HG03520 (cell line): Measurements from ENCODE around the gene UBP1.
A peak's percentile ranks its signal among the peaks of the same experiment; 100 is the strongest.

Experiments used
- ATAC-seq: cut with Tn5 transposase; IDR thresholded peaks from one replicate; pipeline ENCODE4 v1.9.1; 2021; ENCODE audit warnings: mild to moderate bottlenecking, moderate library complexity; ENCODE audit not compliant: unreplicated experiment

UBP1 gene

DNA sequence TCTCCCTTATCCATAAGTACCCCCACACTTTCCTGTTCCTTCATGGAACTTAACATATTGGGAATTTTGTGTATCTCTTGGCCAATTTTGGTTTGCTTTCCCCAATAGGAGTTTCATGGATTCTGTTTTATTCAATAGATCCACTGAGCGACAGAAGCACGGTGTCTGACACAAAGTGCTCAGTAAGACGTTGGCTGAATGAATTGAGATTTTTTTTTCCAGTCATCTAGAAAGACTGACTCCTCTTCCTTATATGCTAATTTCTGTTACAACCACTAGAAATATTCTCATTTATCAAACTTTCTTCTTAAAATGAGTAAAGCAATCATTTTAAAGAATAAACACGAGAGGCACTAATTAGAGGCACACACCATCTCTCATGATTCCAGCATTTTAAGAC lies 48.1 kb downstream of the UBP1 start:
- ATAC-seq = no peak

DNA sequence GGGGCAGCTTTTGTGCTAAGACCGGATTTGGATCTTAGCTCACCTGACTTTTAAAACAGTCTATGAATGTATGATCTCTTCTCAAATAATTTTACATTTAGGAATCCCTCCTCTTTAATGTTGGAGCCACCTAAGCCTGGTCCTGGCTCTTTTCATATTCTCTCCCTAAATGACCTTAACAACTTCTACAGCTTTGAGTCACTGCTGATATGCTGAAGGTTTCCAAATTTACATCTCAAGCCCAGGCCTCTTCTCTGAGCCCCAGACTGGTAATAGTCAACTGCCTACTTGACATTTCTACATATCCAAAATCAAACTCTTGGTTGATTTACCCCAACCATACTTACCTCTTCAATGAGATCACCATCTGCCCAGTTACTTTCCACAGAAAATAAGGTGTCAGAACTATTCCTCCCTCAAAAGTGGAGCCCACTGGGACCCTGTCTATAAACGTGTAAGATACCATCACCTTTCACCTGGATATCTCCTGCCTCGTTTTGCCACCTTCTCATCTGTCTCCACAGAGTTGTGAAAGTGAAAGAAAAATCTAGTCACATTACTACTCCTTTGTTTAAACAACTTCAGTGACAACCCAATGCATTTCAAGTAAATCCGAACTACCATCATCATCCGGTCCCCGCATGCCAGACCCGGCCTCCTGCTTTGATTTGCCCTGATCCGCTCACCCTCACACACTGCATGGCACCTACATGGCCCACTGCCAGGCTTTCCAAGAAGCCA lies 48.8 kb downstream of the UBP1 start:
- no peak for ATAC-seq

- ATAC-seq = no peak
Measured at GRCh38 chr3:33389908-33390307, 50.3 kb downstream of the UBP1 start.

- ATAC-seq = no peak
Measured at GRCh38 chr3:33388374-33389100, 51.7 kb downstream of the UBP1 start.

GRCh38 chr3:33386631-33387030 lies 53.6 kb downstream of the UBP1 start:
- ATAC-seq = no peak

- ATAC-seq = no peak
Measured at GRCh38 chr3:33385423-33385822, 54.8 kb downstream of the UBP1 start.

DNA sequence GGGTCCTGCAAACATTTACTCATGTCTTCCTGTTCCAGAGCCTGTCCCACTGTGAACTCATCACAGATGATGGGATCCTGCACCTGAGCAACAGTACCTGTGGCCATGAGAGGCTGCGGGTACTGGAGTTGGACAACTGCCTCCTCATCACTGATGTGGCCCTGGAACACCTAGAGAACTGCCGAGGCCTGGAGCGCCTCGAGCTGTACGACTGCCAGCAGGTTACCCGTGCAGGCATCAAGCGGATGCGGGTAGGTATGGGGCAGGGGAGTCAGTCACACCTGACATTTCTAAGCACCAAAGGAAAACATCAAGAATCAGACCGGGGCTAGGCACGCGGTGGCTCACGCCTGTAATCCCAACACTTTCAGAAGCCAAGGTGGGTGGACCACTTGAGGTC lies 56.3 kb downstream of the UBP1 start:
- no peak for ATAC-seq

DNA sequence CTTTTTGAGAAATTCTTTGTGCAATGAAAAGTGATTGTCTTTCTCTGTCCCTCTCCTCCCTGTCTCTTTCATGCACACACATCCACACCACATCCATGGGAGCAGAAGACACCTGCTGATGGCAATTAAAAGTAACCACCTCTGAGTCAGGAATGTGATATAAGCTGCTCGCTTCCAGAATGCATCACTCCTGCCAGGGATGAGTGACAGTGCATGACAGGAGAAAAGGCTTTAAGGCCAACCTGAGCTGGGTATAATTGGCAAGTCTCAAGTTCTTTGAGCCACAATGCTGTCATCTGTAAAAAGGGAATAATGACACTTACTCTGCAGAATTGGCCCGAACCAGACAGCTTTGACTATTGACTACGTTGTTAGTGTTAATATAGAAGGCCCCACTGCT lies 59.6 kb downstream of the UBP1 start:
- no peak for ATAC-seq

DNA sequence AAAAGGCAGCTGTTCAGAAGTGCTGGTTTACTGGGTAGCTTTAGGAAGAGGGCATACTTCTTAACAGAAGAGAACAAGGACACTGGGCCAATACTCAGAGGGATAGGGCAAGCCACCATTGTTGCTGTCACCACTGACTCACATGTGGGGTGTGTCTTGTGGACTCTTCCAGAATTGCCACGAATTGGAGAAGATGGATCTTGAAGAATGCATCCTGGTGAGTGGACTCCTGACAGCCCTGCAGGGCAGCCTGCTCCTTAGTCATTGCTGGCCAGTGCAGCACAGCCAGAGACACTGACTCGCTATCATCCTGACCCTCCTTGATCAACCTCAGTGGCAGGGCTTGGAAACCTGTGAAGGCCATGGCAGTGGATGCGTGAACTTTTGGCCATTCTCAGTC lies 62.3 kb downstream of the UBP1 start:
- ATAC-seq = no peak

- no peak for ATAC-seq
Measured at GRCh38 chr3:33377489-33377888, 62.7 kb downstream of the UBP1 start.

- no peak for ATAC-seq
Measured at GRCh38 chr3:33373082-33373437, 67.1 kb downstream of the UBP1 start.

GRCh38 chr3:33372218-33373081 lies 67.8 kb downstream of the UBP1 start:
- peak; percentile 73 for ATAC-seq

DNA sequence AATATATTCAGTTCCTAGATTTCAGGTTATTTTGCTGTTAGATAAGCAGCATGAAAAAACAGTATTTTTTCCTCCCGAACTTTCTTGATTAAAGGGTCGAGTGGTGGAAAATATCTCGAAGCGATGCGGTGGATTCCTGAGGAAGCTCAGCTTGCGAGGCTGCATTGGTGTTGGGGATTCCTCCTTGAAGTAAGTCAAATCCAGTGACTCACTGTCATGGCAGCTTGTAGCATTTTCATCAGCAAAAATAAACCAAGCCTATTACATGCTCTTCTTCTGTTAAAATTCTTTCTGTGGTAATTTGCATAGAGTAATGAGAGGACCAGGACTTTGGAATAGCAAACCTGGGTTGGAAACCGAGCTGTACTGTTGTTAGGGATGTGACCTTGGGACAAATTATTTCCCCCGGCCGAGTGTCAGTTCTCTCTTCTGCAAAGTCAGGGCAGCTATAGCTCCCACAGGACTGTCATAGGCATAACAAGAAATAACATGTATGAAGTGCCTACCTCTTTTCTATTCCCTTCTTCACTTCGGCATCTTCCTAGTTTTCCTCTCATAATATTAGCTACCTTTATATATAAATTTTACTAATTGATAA lies 75.6 kb downstream of the UBP1 start:
- no peak for ATAC-seq

DNA sequence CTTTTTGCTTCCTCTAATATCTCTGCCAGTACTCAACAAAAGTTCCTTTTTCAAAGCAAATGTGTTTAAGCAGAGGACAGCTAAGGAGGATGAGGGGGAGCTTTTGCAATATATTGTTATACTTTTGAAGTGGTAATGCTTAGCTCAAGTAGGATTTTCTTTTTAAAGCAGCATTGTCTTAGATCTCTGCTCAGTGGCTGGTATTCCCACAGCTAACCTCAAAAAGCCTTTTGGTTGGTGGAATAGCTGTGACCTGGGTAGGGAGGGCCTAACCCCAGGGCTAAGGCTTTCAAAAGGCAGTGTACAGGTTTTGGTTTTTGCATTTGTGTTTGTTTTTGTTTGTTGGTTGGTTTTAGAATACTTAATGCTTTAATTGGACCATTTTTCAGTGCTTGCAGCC lies 76.1 kb downstream of the UBP1 start:
- no peak for ATAC-seq

- ATAC-seq = no peak
Measured at GRCh38 chr3:33363113-33363800, 76.9 kb downstream of the UBP1 start.

DNA sequence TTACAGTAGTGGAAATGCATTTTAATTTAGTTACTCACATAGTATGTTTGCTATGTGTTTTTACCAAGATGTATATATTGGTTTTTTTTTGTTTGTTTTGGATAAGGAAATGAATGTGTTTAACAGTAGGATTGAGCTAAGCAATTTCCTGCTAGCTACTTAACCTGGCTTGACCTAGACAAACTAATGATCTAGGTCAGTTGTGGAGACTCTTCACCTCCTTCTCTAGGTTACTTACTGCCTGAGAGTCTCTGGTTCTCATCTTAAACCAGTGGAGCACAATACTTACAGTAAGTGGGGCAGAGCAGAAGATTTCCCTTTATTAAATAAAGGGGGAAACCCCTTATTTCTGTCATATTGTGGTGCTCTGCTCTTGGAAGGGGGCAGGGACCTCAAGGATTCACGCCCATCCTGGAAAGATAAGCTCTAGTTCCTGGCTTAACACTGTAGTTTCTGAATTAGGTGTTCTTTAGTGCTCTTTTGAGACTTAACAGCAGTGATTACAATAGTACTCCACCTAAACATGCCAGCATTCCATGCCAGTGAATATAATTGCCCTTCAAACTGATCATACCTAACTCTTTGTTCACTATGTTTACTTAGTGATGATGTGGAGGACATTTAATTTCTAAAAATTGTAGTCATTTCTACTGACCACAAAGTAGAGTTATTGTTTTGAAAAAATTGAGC lies 79.9 kb downstream of the UBP1 start:
- ATAC-seq = no peak

- ATAC-seq = no peak
Measured at GRCh38 chr3:33358172-33358781, 81.9 kb downstream of the UBP1 start.

DNA sequence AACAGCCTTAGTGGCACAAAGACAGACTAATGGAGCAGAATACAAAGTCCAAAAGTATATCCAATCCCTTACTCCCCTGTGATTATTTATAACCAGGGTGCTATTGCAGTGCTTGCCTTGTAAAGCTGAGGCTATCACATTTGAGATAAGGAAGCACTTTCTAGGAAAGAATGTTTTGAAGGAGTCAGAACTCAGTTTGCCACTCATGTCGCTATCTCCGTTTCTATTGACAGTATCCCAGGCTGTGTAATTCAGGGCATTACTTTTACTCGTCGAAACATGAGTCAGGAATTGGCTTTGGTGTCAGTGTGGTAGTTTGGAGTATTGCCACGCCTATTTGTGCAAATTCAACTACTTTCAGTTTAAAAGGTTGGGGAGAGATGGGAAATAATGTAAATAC lies 84.6 kb downstream of the UBP1 start:
- ATAC-seq = no peak

DNA sequence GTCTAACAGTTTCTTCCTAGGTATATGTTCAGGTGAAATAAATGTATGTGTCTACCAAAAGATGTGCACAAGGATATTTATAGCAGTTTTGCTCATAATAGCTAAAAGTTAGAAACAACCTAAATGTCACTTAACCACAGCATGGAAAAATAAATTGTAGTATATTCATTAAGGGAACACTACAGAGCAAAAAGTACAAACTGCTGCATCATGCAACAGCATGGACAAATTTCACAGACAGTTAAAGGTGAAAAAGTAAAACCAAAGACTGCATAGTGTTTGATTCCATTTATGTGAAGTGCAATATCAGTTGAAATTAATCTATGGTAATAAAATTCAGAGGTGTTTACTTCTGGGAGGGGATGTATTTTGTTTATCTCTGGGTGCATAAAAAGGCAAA lies 100.4 kb downstream of the UBP1 start:
- no peak for ATAC-seq
